GM18873 (cell line): ENCODE data around the gene SDK1.

Experiments
- ATAC-seq: cut with Tn5 transposase; IDR thresholded peaks from one replicate; pipeline ENCODE4 v1.9.1; 2021; ENCODE audit warnings: mild to moderate bottlenecking, moderate library complexity, moderate number of reproducible peaks; ENCODE audit not compliant: unreplicated experiment, low FRiP score

SDK1 gene

GRCh38 chr7:4048336-4048735 is 747.3 kb downstream of the SDK1 start:
- ATAC-seq = no peak

- ATAC-seq = no peak
Observed at GRCh38 chr7:4049202-4049601, 748.1 kb downstream of the SDK1 start.

- ATAC-seq = no peak
Observed at GRCh38 chr7:4050126-4050660, 749.1 kb downstream of the SDK1 start.

- no peak for ATAC-seq
Observed at GRCh38 chr7:4051696-4052095, 750.6 kb downstream of the SDK1 start.

GRCh38 chr7:4052130-4052529 is 751.1 kb downstream of the SDK1 start:
- ATAC-seq = no peak

- ATAC-seq = no peak
Observed at GRCh38 chr7:4054158-4054557, 753.1 kb downstream of the SDK1 start.

- no peak for ATAC-seq
Observed at GRCh38 chr7:4056552-4057288, 755.7 kb downstream of the SDK1 start.

GRCh38 chr7:4057289-4057616 is 756.2 kb downstream of the SDK1 start:
- no peak for ATAC-seq

GRCh38 chr7:4058158-4058557 is 757.1 kb downstream of the SDK1 start:
- ATAC-seq = no peak

- no peak for ATAC-seq
Observed at GRCh38 chr7:4065190-4065589, 764.1 kb downstream of the SDK1 start.

- no peak for ATAC-seq
Observed at GRCh38 chr7:4066206-4066605, 765.2 kb downstream of the SDK1 start.

- ATAC-seq = no peak
Observed at GRCh38 chr7:4066626-4067475, 765.8 kb downstream of the SDK1 start.

GRCh38 chr7:4067476-4067760 is 766.4 kb downstream of the SDK1 start:
- ATAC-seq = no peak

GRCh38 chr7:4067874-4068273 is 766.8 kb downstream of the SDK1 start:
- no peak for ATAC-seq

- ATAC-seq = no peak
Observed at GRCh38 chr7:4068286-4068685, 767.2 kb downstream of the SDK1 start.

- ATAC-seq = no peak
Observed at GRCh38 chr7:4069268-4070095, 768.4 kb downstream of the SDK1 start.

GRCh38 chr7:4070214-4070613 is 769.2 kb downstream of the SDK1 start:
- no peak for ATAC-seq

- ATAC-seq = no peak
Observed at GRCh38 chr7:4071370-4072058, 770.5 kb downstream of the SDK1 start.

GRCh38 chr7:4072161-4072925 is 771.3 kb downstream of the SDK1 start:
- no peak for ATAC-seq

GRCh38 chr7:4073052-4073451 is 772.0 kb downstream of the SDK1 start:
- no peak for ATAC-seq
